Activated T-cell treated with anti-CD3 and anti-CD28 coated beads for 4 hours (primary cell): ENCODE measurements around the gene PGBD4.

Source experiments
- DNase-seq: peaks from one replicate; pipeline ENCODE4 v3.0.0-alpha.2; 2020

Gene PGBD4

GRCh38 chr15:34101366-34102174, at the start of gene PGBD4, which contains the start of gene EMC7:
PGBD4 (plus strand) TSS chr15:34102083; CDS start chr15:34102532, 449 bp downstream.
EMC7 (minus strand) TSS chr15:34101862; CDS start chr15:34101839, 23 bp downstream.
- DNase-seq: peak; percentile 99

DNA sequence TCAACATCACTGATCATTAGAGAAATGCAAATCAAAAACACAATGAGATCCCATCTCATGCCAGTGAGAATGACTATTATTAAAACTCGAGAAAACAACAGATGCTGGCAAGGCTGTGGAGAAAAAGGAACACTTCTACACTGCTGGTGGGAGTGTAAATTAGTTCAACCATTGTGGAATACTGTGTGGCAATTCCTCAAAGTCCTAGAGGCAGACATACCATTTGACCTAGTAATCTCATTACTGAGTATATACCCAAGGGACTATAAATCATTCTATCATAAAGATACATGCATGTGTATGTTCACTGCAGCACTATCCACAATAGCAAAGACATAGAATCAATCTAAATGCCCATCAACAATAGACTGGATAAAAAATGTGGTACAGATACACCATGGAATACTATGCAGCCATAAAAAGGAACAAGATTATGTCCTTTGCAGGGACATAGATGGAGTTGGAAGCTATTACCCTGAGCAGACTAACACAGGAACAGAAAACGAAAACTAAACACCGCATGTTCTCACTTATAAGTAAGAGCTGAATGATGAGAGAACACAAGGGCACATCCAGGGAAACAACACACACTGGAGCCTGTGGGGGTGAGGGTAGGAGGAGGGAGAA, 47.7 kb upstream of the PGBD4 start:
- DNase-seq: no peak

GRCh38 chr15:34055868-34056595, 45.9 kb upstream of the PGBD4 start:
- no peak for DNase-seq

- no peak for DNase-seq
These were observed 45.0 kb upstream of the PGBD4 start for GRCh38 chr15:34056911-34057310.

DNA sequence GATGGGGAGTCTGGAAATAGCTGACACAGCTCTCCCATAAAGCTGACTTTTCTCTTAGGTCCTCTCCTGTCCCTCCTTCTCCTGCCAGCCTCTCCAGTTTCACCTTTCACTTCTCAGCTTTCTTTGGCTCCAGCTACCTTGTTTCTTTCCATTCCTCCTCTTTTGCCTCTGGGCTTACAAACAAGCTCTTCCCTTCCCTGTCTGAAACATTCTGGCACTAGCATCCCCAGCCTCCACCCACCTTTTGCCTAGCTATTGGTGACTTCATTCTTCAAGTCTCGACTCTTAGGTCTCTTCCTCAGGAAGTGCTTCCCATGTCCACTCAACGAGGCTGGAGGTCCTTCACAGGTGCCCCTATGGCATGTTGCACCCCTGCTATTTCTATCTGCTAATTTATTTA, 42.4 kb upstream of the PGBD4 start:
- no peak for DNase-seq

DNA sequence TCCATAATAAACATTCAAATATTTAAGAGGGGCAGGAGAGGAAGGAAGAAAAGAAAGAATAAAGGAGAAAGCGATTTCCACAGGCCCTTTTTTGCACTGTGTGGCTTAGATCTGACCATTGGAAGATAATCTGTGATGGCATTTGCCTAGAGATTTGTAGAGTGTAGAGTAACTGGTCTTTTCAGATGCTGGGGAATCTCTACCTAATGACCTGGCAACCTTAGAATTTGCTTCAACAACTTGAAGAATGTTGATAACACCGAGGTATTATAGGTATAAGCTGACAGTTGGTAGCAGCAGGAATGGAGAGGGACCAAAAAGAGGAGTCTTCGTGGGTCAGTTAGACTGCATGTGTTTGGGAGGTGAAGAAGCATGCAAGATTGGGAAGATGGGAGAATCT, 41.9 kb upstream of the PGBD4 start:
- no peak for DNase-seq

- no peak for DNase-seq
These were observed 37.4 kb upstream of the PGBD4 start for GRCh38 chr15:34064438-34064837.

- no peak for DNase-seq
These were observed 36.6 kb upstream of the PGBD4 start for GRCh38 chr15:34065261-34065660.

GRCh38 chr15:34065941-34066340, 35.9 kb upstream of the PGBD4 start:
- no peak for DNase-seq

- no peak for DNase-seq
These were observed 31.9 kb upstream of the PGBD4 start for GRCh38 chr15:34070003-34070402.

DNA sequence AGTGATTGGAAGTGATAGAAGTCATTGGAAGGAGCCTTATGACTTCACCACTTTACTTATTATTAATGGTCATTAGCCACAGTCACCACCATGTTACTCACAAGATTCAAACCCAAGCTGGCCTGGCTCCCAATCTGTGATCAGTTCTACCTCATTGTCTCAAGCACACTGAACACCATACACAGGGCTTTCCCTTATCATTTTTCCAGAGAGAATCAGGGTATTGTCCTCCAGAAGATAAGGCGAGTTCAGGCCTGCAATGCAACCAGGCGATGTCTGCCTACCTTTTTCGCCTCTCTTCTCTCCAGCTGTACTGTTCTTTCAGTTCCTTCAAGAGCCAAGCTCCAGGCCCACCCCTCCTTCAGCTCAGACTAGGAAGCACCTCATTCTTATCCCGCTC, 25.1 kb upstream of the PGBD4 start:
- DNase-seq: no peak

- no peak for DNase-seq
These were observed 23.0 kb upstream of the PGBD4 start for GRCh38 chr15:34078900-34079299.

DNA sequence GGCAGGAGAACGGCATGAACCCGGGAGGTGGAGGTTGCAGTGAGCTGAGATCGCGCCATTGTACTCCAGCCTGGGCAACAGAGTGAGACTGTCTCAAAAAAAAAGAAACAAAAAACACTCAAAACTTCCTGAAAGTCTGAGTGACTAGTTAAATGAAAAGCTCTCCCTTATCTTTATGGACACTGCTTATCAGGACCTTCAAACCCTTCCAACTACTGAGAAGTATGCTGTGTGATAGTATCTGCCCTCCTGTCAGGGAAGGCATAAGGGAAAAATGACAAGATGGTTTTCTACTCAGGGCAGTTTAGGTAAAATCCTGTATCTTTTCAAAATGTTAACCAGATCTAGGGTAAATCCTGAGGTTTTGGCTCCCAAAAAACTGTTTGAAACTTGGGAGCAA, 22.0 kb upstream of the PGBD4 start:
- no peak for DNase-seq

DNA sequence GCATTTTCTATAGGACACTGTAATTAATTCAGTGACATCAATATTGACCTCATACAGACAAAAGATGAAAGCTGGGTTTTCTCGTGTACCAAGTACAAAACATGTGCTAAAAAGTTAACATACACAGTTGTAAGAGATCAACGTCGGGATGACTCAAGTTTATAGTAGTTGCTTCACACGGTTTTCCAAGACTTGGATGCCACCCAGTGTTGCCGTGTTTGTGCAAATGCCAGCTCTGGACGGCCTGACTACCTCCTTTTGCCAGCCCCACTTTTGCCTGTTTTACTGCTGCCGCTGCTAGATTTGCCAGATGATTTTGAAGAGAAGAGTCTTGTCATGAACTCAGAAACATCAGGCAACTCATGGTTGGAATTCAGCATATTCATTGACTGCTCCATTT, 17.8 kb upstream of the PGBD4 start:
- no peak for DNase-seq

- no peak for DNase-seq
These were observed 16.1 kb upstream of the PGBD4 start for GRCh38 chr15:34085746-34086145.

DNA sequence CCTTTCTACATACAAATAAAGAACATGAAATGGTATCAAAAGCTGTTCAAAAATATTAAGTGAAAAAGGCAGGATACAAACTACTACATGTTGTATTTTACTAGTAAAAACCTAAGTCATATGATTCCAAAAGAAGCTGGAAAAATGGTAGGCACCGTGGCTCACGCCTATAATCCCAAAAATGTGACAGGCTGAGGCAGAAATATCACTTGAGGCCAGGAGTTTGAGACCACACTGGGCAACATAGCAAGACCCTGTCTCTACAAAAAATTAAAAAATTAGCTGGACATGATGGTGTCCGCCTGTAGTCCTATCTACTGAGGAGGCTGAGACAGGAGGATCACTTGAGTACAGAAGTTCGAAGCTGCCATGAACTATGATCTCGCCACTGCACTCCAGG, 2.0 kb upstream of the PGBD4 start:
- DNase-seq: no peak

GRCh38 chr15:34102175-34102925, 467 bp downstream of the PGBD4 start:
- no peak for DNase-seq

DNA sequence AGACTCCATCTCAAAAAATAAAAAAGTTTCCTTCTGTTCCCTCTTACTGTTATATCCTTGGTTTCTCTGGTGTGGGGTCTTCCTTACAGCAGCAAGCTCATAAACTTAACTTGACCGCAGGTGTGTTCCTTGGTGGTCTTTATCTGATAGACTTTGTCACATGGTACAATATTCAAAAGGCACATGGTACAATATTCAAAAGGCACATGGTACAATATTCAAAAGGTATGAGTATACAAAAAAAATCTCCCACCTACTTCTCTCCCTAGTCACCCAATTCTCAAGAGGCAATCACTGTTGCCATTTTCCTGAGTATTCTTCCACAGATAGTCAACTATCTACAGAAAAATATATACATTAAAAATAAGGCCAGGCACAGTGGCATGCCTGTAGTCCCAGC, 4.5 kb downstream of the PGBD4 start:
- no peak for DNase-seq

DNA sequence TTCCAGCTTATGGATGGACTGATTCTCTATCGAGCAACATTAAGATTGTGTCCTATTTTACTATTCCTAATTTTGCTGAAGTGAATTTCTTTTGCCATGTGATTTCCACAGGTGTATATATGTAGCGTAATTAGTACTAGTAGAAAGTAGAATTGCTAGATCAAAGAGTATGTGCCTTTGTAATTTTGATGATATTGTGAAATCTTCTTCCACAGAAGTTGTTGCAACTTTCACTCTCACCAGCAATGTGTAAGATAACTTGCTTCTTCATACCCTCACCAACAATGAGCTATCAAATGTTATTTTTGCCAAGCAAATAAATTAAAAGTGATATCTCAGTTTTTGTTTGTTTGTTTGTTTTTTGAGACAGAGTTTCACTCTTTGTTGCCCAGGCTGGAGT, 5.4 kb downstream of the PGBD4 start:
- no peak for DNase-seq

GRCh38 chr15:34109797-34110663, 8.1 kb downstream of the PGBD4 start:
- no peak for DNase-seq

DNA sequence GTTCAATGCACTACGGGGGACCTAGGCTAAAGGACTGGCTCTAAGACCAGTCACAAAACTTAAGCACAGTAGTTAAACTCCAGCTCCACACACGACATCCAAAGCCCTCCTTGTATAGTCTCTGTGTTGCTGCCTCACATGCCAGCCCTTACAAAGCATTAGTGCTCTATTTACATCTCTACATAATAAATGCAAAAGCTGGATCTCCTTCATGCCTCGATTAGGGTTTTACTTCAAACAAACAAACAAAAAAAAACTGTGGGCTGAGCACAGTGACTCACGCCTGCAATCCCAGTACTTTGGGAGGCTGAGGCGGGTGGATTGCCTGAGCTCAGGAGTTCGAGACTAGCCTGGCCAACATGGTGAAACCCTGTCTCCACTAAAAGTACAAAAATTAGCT, 9.6 kb downstream of the PGBD4 start:
- DNase-seq: no peak

DNA sequence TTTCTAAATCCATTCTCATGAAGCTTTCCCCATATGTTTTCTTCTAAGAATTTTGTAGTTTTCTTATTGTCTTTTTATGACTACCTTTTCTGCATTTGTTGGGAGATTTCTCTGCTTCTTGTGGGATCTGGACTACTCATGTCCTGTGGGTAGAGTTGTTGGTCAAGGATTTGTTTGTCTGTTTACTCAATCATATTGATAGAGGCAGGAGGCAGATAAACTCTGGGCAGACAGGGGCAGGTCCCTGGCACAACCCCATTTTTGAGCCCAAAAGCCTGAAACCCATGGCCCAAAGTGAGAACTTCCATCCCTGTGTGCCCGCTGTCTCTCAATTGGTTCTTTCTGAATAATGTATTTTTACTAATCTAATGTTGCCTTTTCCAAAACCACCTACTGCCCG, 12.3 kb downstream of the PGBD4 start:
- DNase-seq: no peak
